Activated naive CD8-positive, alpha-beta T cell (primary cell): ENCODE results near the gene ZDHHC24.

Experiments
- H3K27ac Mint-ChIP-seq: one replicate; pipeline ENCODE4 v1.8.0; 2021; ENCODE audit warnings: mixed read lengths
- H3K27me3 Mint-ChIP-seq: one replicate; pipeline ENCODE4 v1.8.0; 2021; ENCODE audit warnings: mixed read lengths
- H3K36me3 Mint-ChIP-seq: one replicate; pipeline ENCODE4 v1.8.0; 2021; ENCODE audit warnings: mixed read lengths
- H3K4me1 Mint-ChIP-seq: one replicate; pipeline ENCODE4 v1.8.0; 2021; ENCODE audit warnings: low read depth, mixed read lengths
- H3K4me3 Mint-ChIP-seq: one replicate; pipeline ENCODE4 v1.8.0; 2021; ENCODE audit warnings: mild to moderate bottlenecking, mixed read lengths
- H3K9me3 Mint-ChIP-seq: one replicate; pipeline ENCODE4 v1.8.0; 2021; ENCODE audit warnings: low read depth, mixed read lengths

The ZDHHC24 gene

GRCh38 chr11:66505276-66505816, 40.5 kb downstream of the ZDHHC24 start:
- Mint-ChIP-seq H3K4me1 (no peaks in the 10 kb centered on the region), H3K4me3 (no peak overlapping the region), H3K27ac (no peak overlapping the region), H3K27me3 (no peaks in the 10 kb centered on the region), H3K9me3 (no peaks in the 10 kb centered on the region), H3K36me3 (peaks cover 3% of the 10 kb centered on the region)

DNA sequence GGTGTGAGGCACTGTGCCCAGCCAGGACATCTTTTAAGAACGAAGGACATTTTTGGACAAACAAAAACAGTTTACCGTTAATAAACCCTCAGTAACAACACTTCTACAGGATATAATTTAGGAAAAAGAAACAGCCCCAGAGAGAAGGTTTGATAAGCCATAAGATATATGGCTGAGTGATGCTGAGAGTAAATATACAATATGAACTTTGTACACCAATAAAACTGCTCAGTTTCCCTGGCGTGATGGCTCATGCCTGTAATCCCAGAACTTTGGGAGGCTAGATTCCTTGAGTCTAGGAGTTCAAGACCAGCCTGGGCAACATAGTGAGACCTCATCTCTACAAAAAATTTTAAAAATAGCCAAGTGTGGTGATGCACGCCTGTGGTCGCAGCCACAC, 47.3 kb downstream of the ZDHHC24 start:
- no peak overlapping the region for H3K4me3 Mint-ChIP-seq
- H3K36me3 Mint-ChIP-seq = no peaks in the 10 kb centered on the region
- no peak overlapping the region for H3K27ac Mint-ChIP-seq
- H3K4me1 Mint-ChIP-seq = no peaks in the 10 kb centered on the region
- no peaks in the 10 kb centered on the region for H3K9me3 Mint-ChIP-seq
- no peaks in the 10 kb centered on the region for H3K27me3 Mint-ChIP-seq

DNA sequence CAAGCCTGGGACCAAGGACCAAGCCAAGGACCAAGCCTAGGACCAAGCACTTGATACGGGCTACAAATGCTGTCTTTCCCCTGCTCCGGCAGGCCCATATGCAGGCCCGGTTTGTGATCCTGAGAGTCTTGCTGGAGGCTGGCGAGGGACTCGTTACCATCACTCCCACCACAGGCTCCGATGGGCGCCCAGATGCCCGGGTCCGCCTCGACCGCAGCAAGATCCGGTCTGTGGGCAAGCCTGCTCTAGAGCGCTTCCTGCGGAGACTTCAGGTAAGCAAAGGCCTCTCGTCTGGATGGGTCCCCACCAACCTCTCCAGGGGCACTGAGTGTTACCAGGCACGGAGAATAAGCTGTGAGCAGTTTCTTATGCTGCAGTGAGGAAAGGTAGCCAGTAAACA, 48.6 kb downstream of the ZDHHC24 start:
- H3K4me3 Mint-ChIP-seq = no peak overlapping the region
- no peaks in the 10 kb centered on the region for H3K27me3 Mint-ChIP-seq
- no peaks in the 10 kb centered on the region for H3K4me1 Mint-ChIP-seq
- no peak overlapping the region for H3K27ac Mint-ChIP-seq
- H3K9me3 Mint-ChIP-seq = no peaks in the 10 kb centered on the region
- peaks cover 3% of the 10 kb centered on the region for H3K36me3 Mint-ChIP-seq

GRCh38 chr11:66495401-66495854, 50.4 kb downstream of the ZDHHC24 start:
- H3K4me3 Mint-ChIP-seq = no peak overlapping the region
- H3K9me3 Mint-ChIP-seq = no peaks in the 10 kb centered on the region
- H3K27me3 Mint-ChIP-seq = no peaks in the 10 kb centered on the region
- no peaks in the 10 kb centered on the region for H3K4me1 Mint-ChIP-seq
- H3K27ac Mint-ChIP-seq = no peak overlapping the region
- peaks cover 3% of the 10 kb centered on the region for H3K36me3 Mint-ChIP-seq

DNA sequence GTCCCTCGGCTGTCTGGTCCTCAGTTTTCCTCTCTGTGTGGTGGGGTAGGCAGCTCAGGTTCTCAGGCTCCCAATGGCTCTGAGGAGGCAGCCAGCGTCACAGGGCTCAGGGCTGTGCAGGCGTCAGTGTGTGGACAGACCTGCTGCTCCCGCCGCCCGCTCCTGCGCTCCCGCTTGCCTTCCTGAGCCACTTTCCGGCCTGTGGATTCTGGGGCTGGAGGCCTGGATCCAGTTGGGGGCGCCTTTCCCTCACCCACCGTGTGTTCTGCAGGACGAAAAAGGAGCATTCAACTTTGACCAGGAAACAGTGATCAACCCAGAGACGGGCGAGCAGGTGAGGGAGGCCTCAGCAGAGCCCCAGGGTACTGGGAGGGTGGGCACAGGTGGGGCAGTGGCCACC, 50.9 kb downstream of the ZDHHC24 start:
- H3K4me1 Mint-ChIP-seq = no peaks in the 10 kb centered on the region
- no peak overlapping the region for H3K27ac Mint-ChIP-seq
- no peaks in the 10 kb centered on the region for H3K27me3 Mint-ChIP-seq
- no peaks in the 10 kb centered on the region for H3K9me3 Mint-ChIP-seq
- peaks cover 3% of the 10 kb centered on the region for H3K36me3 Mint-ChIP-seq
- H3K4me3 Mint-ChIP-seq = no peak overlapping the region

GRCh38 chr11:66494458-66494857, 51.4 kb downstream of the ZDHHC24 start:
- no peaks in the 10 kb centered on the region for H3K9me3 Mint-ChIP-seq
- H3K27ac Mint-ChIP-seq = no peak overlapping the region
- H3K4me1 Mint-ChIP-seq = no peaks in the 10 kb centered on the region
- H3K4me3 Mint-ChIP-seq = no peak overlapping the region
- no peaks in the 10 kb centered on the region for H3K27me3 Mint-ChIP-seq
- peaks cover 3% of the 10 kb centered on the region for H3K36me3 Mint-ChIP-seq

DNA sequence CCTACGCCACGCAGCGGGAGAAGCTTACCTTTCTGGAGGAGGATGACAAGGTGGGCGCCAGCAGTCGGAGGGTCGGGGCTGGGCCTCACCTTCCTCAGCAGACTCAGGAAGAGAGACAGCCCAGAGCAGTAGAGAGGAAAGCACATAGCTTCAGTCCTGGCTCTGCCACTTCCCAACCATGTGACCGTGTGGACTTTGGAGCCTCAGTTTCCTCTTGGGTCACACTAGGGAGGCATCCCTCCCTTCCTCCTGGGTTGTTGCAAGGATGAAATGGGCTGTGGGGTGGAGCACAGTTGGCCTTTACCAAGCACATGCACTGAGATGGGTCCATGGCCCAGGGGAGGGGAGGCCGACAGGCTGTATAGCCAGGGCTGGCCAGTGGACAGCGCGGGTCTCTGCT, 52.7 kb downstream of the ZDHHC24 start:
- H3K9me3 Mint-ChIP-seq = no peaks in the 10 kb centered on the region
- peaks cover 3% of the 10 kb centered on the region for H3K36me3 Mint-ChIP-seq
- no peak overlapping the region for H3K27ac Mint-ChIP-seq
- no peaks in the 10 kb centered on the region for H3K27me3 Mint-ChIP-seq
- H3K4me3 Mint-ChIP-seq = no peak overlapping the region
- H3K4me1 Mint-ChIP-seq = no peaks in the 10 kb centered on the region

- Mint-ChIP-seq H3K36me3 (peaks cover 3% of the 10 kb centered on the region), H3K4me3 (no peak overlapping the region), H3K27me3 (no peaks in the 10 kb centered on the region), H3K4me1 (no peaks in the 10 kb centered on the region), H3K27ac (no peak overlapping the region), H3K9me3 (no peaks in the 10 kb centered on the region)
Observed at GRCh38 chr11:66492161-66492865, 53.5 kb downstream of the ZDHHC24 start.

DNA sequence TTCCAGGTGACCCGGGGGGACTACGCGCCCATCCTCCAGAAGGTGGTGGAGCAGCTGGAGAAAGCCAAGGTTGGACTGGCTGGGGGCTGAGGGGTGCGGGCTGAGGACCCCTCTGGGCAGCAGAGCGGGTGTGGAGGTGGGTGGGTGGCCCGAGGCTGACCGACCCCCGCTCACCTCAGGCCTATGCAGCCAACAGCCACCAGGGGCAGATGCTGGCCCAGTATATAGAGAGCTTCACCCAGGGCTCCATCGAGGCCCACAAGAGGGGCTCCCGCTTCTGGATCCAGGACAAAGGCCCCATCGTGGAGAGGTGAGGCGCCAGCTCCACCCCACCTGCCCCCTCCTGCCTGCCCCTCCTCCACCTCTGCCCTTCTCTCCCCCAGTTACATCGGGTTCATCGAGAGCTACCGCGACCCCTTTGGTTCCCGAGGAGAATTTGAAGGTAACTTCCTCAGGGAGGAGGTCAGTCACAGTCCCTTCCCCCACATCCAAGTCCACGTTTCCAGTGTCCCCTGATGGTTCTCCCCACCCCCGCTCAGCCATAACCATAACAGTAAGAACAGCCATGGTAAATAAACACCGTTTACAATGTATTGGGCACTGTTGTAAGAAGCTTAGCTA, 54.4 kb downstream of the ZDHHC24 start:
- H3K4me1 Mint-ChIP-seq = no peaks in the 10 kb centered on the region
- no peaks in the 10 kb centered on the region for H3K9me3 Mint-ChIP-seq
- no peaks in the 10 kb centered on the region for H3K27me3 Mint-ChIP-seq
- no peak overlapping the region for H3K4me3 Mint-ChIP-seq
- H3K36me3 Mint-ChIP-seq = peaks cover 3% of the 10 kb centered on the region
- no peak overlapping the region for H3K27ac Mint-ChIP-seq

GRCh38 chr11:66489636-66490035, 56.2 kb downstream of the ZDHHC24 start:
- H3K27ac Mint-ChIP-seq = no peak overlapping the region
- H3K36me3 Mint-ChIP-seq = peaks cover 3% of the 10 kb centered on the region
- no peaks in the 10 kb centered on the region for H3K27me3 Mint-ChIP-seq
- no peaks in the 10 kb centered on the region for H3K9me3 Mint-ChIP-seq
- H3K4me1 Mint-ChIP-seq = no peaks in the 10 kb centered on the region
- H3K4me3 Mint-ChIP-seq = no peak overlapping the region

GRCh38 chr11:66488957-66489356, 56.9 kb downstream of the ZDHHC24 start:
- Mint-ChIP-seq H3K27me3 (no peaks in the 10 kb centered on the region), H3K27ac (no peak overlapping the region), H3K4me3 (no peak overlapping the region), H3K4me1 (no peaks in the 10 kb centered on the region), H3K9me3 (no peaks in the 10 kb centered on the region), H3K36me3 (peaks cover 3% of the 10 kb centered on the region)

DNA sequence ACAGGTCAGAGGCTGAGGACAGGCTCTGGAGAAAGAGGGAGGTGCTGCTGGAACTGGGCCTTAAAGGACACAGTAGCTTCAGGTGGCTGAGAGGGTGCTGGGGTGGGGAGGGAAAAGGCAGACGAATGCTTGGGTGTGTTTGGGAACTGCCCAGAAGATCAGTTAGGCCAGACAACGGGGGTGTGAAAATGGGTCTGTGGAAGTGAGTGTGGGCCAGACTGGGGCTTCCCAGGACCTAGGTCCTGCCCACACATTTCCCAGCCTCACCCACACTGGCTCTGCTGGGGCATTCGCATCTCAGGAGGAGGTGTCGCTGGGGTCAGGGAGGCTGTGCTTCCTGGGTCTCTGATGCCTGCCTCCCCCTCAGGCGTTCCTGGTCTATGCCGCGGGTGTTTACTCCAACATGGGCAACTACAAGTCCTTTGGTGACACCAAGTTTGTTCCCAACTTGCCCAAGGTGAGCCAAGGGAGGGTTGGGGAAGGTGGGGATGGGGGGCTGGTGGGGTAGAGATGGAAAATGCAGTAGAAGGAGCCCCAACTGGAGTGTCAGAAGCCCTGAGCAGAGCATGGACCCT, 61.0 kb downstream of the ZDHHC24 start:
- Mint-ChIP-seq H3K4me3 (no peak overlapping the region), H3K27ac (no peak overlapping the region), H3K27me3 (no peaks in the 10 kb centered on the region), H3K9me3 (no peaks in the 10 kb centered on the region), H3K4me1 (peaks cover 13% of the 10 kb centered on the region), H3K36me3 (no peaks in the 10 kb centered on the region)

- Mint-ChIP-seq H3K4me3 (peak within 1 kb of the TSS; percentile 89), H3K36me3 (no peaks in the 10 kb centered on the region), H3K27ac (peak within 1 kb of the TSS; percentile 85), H3K9me3 (no peaks in the 10 kb centered on the region), H3K27me3 (no peaks in the 10 kb centered on the region), H3K4me1 (peaks cover 19% of the 10 kb centered on the region)
Observed at GRCh38 chr11:66480117-66480938, 65.5 kb downstream of the ZDHHC24 start, which contains the start of gene DPP3. DPP3 (plus strand) TSS chr11:66480434; CDS start chr11:66482201, 1,767 bp downstream.

DNA sequence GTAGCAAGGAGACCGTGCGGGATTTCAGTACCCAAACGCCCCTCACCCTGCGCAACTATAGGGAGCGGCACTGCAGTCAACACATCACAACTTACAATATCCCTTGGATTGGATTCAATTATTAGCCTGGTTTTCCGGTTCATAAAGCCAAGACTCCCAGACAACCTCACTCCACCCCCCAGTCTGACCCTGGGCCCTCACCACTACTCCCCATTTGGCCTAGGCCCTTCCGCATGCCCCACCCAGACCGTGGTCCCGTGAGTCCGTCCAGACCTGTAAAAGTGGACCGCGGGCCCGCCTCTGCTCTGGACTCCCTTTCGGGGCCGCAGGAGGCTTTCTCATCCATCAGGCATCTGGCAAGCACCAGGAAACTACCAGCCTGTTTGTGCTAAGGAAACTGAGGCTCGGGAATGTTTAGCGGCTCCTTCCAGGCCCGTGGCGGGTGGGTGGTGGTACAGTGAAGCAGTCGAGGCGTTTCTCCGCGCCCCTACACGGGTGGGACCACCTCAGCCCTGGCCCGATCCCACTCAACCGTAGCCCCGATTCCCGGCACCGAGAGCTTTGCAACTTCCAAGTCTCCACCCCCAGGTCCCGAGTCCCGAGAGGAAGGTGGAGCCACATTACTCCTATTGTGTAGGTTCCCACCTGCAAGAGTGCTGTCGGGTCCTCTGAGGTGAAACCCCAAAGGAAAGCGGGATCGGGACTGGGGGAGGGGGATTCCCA, 66.3 kb downstream of the ZDHHC24 start:
- Mint-ChIP-seq H3K4me1 (peaks cover 19% of the 10 kb centered on the region), H3K27me3 (no peaks in the 10 kb centered on the region), H3K9me3 (no peaks in the 10 kb centered on the region), H3K27ac (no peak overlapping the region), H3K36me3 (no peaks in the 10 kb centered on the region), H3K4me3 (peak overlapping the region; percentile 89)
